ENCODE data around the gene CDH4.

GRCh38 chr20:61295682-61296628, 43.9 kb downstream of the CDH4 start:
- TF ChIP-seq CTCF (IDR thresholded peaks at IDR 0.05) (no peak), POLR2A (IDR thresholded peaks at IDR 0.05) (no peak)

Data from upper lobe of left lung (tissue), 4 donors.